ENCODE data around the gene TAS1R2.

- TF ChIP-seq REST (IDR thresholded peaks at IDR 0.05; ENCODE audit: insufficient replicate concordance, low read depth), result no peak
- no peak for TF ChIP-seq CTCF (IDR thresholded peaks at IDR 0.05; ENCODE audit: insufficient read depth, low read length)
- no peak for TF ChIP-seq SPI1 (IDR thresholded peaks at IDR 0.05; ENCODE audit: borderline replicate concordance, low read depth)
- no peak for TF ChIP-seq GABPA (IDR thresholded peaks at IDR 0.05; ENCODE audit: low read depth)
- TF ChIP-seq POLR2AphosphoS5 (IDR thresholded peaks at IDR 0.05; ENCODE audit: low read depth), result no peak
Measured at GRCh38 chr1:18877282-18877681, 17.8 kb upstream of the TAS1R2 start.

All from HL-60 (cell line).